Measurements from ENCODE around the gene ALG3. TPM values are rescaled to one million over a fixed set of nuclear protein-coding genes. Genes with fewer than 3 reads are reported as not detected.

The ALG3 gene
- total and polyA plus RNA-seq, 2 donors (not counting 3 experiments of a cell fraction or from before 2014, with no cell fraction given), result 42.9 to 99.9 TPM

DNA sequence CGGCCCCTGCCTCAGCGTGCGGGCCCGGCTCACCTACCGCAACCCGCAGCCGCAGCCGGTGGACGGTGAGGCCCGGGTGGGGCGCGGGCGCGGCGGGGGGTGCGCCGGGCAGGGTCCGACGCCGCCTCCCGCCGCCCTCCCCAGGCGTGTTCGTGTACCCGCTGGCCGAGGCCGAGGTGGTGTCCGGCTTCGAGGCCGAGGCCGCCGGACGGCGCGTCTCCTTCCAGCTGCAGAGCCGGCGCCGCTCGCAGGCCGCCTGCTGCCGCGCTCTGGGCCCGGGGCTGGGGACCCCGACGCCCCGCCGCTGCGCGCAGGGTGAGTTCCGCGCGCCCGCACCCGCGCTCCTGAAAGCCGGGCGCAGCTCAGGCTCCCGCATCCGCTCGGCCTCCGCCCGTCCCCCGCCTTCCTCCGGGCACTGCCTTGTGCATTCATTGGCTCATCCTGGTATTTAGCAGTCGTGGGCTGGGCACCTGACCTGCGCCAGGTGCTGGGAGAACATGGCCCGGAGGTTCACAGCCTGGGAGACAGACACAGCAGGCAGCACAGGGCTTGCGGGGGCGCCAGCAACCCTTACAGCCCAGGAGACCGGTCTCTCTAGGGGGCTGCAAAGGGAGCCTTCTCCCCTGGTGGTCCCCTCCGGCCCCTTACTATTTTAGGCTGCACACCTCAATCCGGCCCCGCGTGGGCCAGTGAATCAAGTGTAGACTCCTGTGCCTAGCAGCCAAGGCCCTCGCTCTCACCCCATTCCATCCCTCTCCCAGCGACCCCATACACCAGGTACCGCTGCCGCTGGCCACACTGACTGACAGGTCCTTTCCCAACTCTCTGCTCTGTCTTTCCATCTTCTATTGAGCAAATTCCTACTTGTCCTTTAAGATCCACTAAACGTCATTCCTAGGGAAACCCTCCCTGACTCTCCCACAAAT is 17.9 kb downstream of the ALG3 start:
- POLR2A ChIA-PET, result interaction anchor here (0.6 kb wide), 1 partner anchor 26 kb away, joined by 4 read pairs; no protein-coding TSS in a partner anchor
- Histone ChIP-seq H3K4me3 (replicated peaks in 1 of 3; ENCODE audit: insufficient read depth in 1 of 3, low read depth in 1 of 3, low read length in 3 of 3) (no peak overlapping the region), H2AFZ (ENCODE audit: low read depth, low read length) (no peak overlapping the region), H3K27ac (ENCODE audit: insufficient read depth, low read depth, low read length) (no peak overlapping the region), H3K9ac (replicated peaks; ENCODE audit: extremely low read depth, insufficient read depth, low read length) (no peak overlapping the region), H3K9me3 (replicated peaks; ENCODE audit: control insufficient read depth, insufficient read depth, low read length) (no peaks in the 10 kb centered on the region), H3K9me1 (replicated peaks; ENCODE audit: control insufficient read depth, extremely low read depth, insufficient read depth, low read length) (no peaks in the 10 kb centered on the region), H4K20me1 (replicated peaks; ENCODE audit: control insufficient read depth, extremely low read depth, insufficient read depth, low read length) (no peaks in the 10 kb centered on the region), H3K4me1 (ENCODE audit: control insufficient read depth, extremely low read depth, insufficient read depth, low read length) (peaks cover 4% of the 10 kb centered on the region), H3K79me2 (ENCODE audit: control insufficient read depth, insufficient read depth, low read length) (no peaks in the 10 kb centered on the region), H3K27me3 (ENCODE audit: control insufficient read depth in 2 of 2, insufficient read depth in 2 of 2, low read length in 2 of 2) (peaks cover 38 to 55% of the 10 kb centered on the region in 2 experiments), H3K36me3 (ENCODE audit: control insufficient read depth in 2 of 2, extremely low read depth in 1 of 2, insufficient read depth in 2 of 2, low read length in 2 of 2) (no peaks in the 10 kb centered on the region), H3K4me2 (ENCODE audit: insufficient read depth, low read length) (no peak overlapping the region)
- intact Hi-C loops (cut with micrococcal nuclease), result no loop called here
- TF ChIP-seq FOS (IDR thresholded peaks at IDR 0.05; ENCODE audit: borderline replicate concordance, insufficient read depth, low read length) (no peak), EZH2 (IDR thresholded peaks at IDR 0.05; ENCODE audit: borderline replicate concordance, low read depth, low read length, severe bottlenecking) (peak; percentile 87)
- FAIRE-seq (no peak), DNase-seq (ENCODE audit: low read depth, low spot score) (no peak)
- BruUV-seq (replicated peaks), result no TSS peak
- CTCF ChIA-PET, result interaction anchor here (1.0 to 1.4 kb wide), 2 partner anchors 19 to 54 kb away, joined by 3 read pairs; partner anchors contain the start of gene EEF1AKMT4
- dilution Hi-C loops (cut with MboI; ENCODE audit: extremely low pct_ligation_motif_present, low sequenced_read_pairs), result no loop called here

DNA sequence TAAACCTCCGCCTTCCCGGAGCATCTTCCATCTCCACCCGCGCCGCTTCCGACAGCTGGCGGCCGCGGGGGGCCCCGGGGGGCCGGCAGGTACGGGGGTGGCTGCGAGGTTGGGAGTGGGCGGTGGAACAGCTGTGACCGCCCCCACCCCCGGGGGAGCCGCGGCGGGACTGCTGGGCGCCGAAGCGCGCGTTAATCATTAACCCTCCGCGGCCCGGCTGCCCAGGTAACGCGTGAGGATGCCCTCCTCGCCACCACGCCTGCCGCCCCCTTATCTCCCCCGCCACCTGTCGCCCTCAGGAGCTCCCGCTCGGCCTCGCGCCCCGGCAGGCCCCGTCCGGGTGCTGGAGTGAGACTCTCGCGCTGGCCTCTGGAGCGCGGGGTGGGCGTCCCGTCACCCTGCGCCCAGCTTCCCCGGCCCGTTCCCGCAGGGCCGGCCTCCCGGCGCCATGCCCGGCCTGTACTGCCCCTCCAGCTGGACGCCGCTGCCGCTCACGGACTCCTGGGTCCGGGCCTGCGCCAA is 18.6 kb downstream of the ALG3 start:
- BruUV-seq (replicated peaks), result no TSS peak
- H3K36me3 ChIP-seq (ENCODE audit: control insufficient read depth in 2 of 2, extremely low read depth in 1 of 2, insufficient read depth in 2 of 2, low read length in 2 of 2), result no peaks in the 10 kb centered on the region
- H3K9me3 ChIP-seq (replicated peaks; ENCODE audit: control insufficient read depth, insufficient read depth, low read length), result no peaks in the 10 kb centered on the region
- DNase-seq (ENCODE audit: low read depth, low spot score) (no peak), FAIRE-seq (no peak)
- H3K27ac ChIP-seq (ENCODE audit: insufficient read depth, low read depth, low read length), result no peak overlapping the region
- POLR2A ChIA-PET, result no interaction called here
- H3K4me3 ChIP-seq (replicated peaks in 1 of 3; ENCODE audit: insufficient read depth in 1 of 3, low read depth in 1 of 3, low read length in 3 of 3), result no peak overlapping the region
- no peak overlapping the region for H2AFZ ChIP-seq (ENCODE audit: low read depth, low read length)
- dilution Hi-C loops (cut with MboI; ENCODE audit: extremely low pct_ligation_motif_present, low sequenced_read_pairs), result no loop called here
- TF ChIP-seq JUN (IDR thresholded peaks at IDR 0.05; ENCODE audit: borderline replicate concordance, insufficient read depth, insufficient read length, low read depth) (no peak), EZH2 (IDR thresholded peaks at IDR 0.05; ENCODE audit: borderline replicate concordance, low read depth, low read length, severe bottlenecking) (peak; percentile 92)
- H3K9me1 ChIP-seq (replicated peaks; ENCODE audit: control insufficient read depth, extremely low read depth, insufficient read depth, low read length), result no peaks in the 10 kb centered on the region
- no peak overlapping the region for H3K4me2 ChIP-seq (ENCODE audit: insufficient read depth, low read length)
- H3K4me1 ChIP-seq (ENCODE audit: control insufficient read depth, extremely low read depth, insufficient read depth, low read length), result peaks cover 4% of the 10 kb centered on the region
- CTCF ChIA-PET, result interaction anchor here (1.0 to 1.4 kb wide), 3 partner anchors 20 to 59 kb away, joined by 3 read pairs; partner anchors contain the start of gene EEF1AKMT4
- no peaks in the 10 kb centered on the region for H3K79me2 ChIP-seq (ENCODE audit: control insufficient read depth, insufficient read depth, low read length)
- H3K27me3 ChIP-seq (ENCODE audit: control insufficient read depth in 2 of 2, insufficient read depth in 2 of 2, low read length in 2 of 2), result peaks cover 38 to 55% of the 10 kb centered on the region in 2 experiments
- no peak overlapping the region for H3K9ac ChIP-seq (replicated peaks; ENCODE audit: extremely low read depth, insufficient read depth, low read length)
- intact Hi-C loops (cut with micrococcal nuclease), result no loop called here
- H4K20me1 ChIP-seq (replicated peaks; ENCODE audit: control insufficient read depth, extremely low read depth, insufficient read depth, low read length), result no peaks in the 10 kb centered on the region

Data from endothelial cell of umbilical vein (primary cell).